HG02943 (cell line): Measurements from ENCODE around the gene ATP4B.

Experiments used
- ATAC-seq: cut with Tn5 transposase; IDR thresholded peaks from one replicate; pipeline ENCODE4 v1.9.1; 2021; ENCODE audit warnings: mild to moderate bottlenecking, low read depth, moderate library complexity; ENCODE audit not compliant: unreplicated experiment

ATP4B gene

GRCh38 chr13:113609616-113610015 lies 48.4 kb downstream of the ATP4B start:
- no peak for ATAC-seq

GRCh38 chr13:113608967-113609533 lies 48.9 kb downstream of the ATP4B start:
- ATAC-seq = no peak

GRCh38 chr13:113607889-113608635 lies 49.9 kb downstream of the ATP4B start:
- no peak for ATAC-seq

GRCh38 chr13:113607056-113607888 lies 50.7 kb downstream of the ATP4B start:
- no peak for ATAC-seq

GRCh38 chr13:113605866-113606438 lies 52.0 kb downstream of the ATP4B start:
- no peak for ATAC-seq

- ATAC-seq = no peak
Measured at GRCh38 chr13:113605461-113605860, 52.5 kb downstream of the ATP4B start.

GRCh38 chr13:113604186-113604585 lies 53.8 kb downstream of the ATP4B start:
- ATAC-seq = no peak

- no peak for ATAC-seq
Measured at GRCh38 chr13:113603116-113603710, 54.8 kb downstream of the ATP4B start.

GRCh38 chr13:113602291-113602988 lies 55.6 kb downstream of the ATP4B start:
- no peak for ATAC-seq

- no peak for ATAC-seq
Measured at GRCh38 chr13:113601166-113602070, 56.6 kb downstream of the ATP4B start.

- no peak for ATAC-seq
Measured at GRCh38 chr13:113599391-113599790, 58.6 kb downstream of the ATP4B start.
